Right cardiac atrium (tissue), 5 donors: ENCODE results near the gene ARHGAP35. TPM values are rescaled to one million over a fixed set of nuclear protein-coding genes. Genes with fewer than 3 reads are reported as not detected.
A peak's percentile ranks its signal among the peaks of the same experiment; 100 is the strongest.
"Not testable (repeated sequence)": the region's sequence is repeated elsewhere in the genome, so short reads cannot be mapped to it uniquely, and the experiment has no call there.

Experiments
- ATAC-seq, 2 donors: fragments of 200-7000 bp; cut with Tn5 transposase; one replicate each; pipeline versions ENCODE4 v1.8.0 to v1.9.1; 2020; ENCODE audit warnings: moderate library complexity in 2 of 2, mild to moderate bottlenecking in 1 of 2
- DNase-seq, 3 donors: peaks; one replicate each; pipeline ENCODE4 v3.0.0-alpha.2; 2020
- H3K27ac ChIP-seq: one replicate; pipeline ENCODE4 v1.5.1; 2013; ENCODE audit warnings: mild to moderate bottlenecking, low read length, control low read depth, moderate library complexity
- H3K27me3 ChIP-seq: one replicate; pipeline ENCODE4 v1.6.1; 2013; ENCODE audit not compliant: control insufficient read depth, insufficient read depth
- H3K4me1 ChIP-seq: one replicate; pipeline ENCODE4 v1.6.1; 2013; ENCODE audit warnings: low read length; ENCODE audit not compliant: control insufficient read depth, insufficient read depth
- H3K4me3 ChIP-seq: one replicate; pipeline ENCODE4 v1.5.1; 2013; ENCODE audit warnings: low read length, control low read depth
- H3K9me3 ChIP-seq: one replicate; pipeline ENCODE4 v1.6.1; 2013; ENCODE audit warnings: low read length; ENCODE audit not compliant: control insufficient read depth
- WGBS: extraction: QIAGEN DNeasy Blood & Tissue Kit; methylation state at CpG from one replicate; pipeline ENCODE4 v1.1.7; 2013; 5-methylcytosine and 5-hydroxymethylcytosine counted together
- intact Hi-C, 4 donors: fragments of 100-400 bp; cut with DNase I; formaldehyde crosslinking; loops; one replicate each; pipeline versions ENCODE4 v1.11.0 to v1.14.0; 2022 to 2023
- polyA plus RNA-seq: library from polyadenylated mRNA; stranded (reverse); fragments of 200-250 nt; gene quantifications from one replicate; pipeline ENCODE4 v1.2.3, GENCODE V29; 2013
- total RNA-seq, 4 donors: library from RNA; stranded (reverse); fragmentation: NEBNext Ultra II Directional; extraction: Animal tissue kit (Norgen Biotek cat#: 25700); gene quantifications; one replicate each; pipeline ENCODE4 v1.2.1, GENCODE V29; 2021
- donor health status: healthy with polysubstance abuse.
- donor health status: DM: no; HTN: yes; CAD: no.
- donor health status: DM: no; HTN: no; CAD: no.
- donor health status: DM: no; HTN: yes; CAD: no; lungs with severe emphysema.
- donor health status: DM: yes; HTN: yes; CAD: no.

The ARHGAP35 gene
- total and polyA plus RNA-seq, 5 donors, result 46.6 to 85.6 (median 75.9) TPM

DNA sequence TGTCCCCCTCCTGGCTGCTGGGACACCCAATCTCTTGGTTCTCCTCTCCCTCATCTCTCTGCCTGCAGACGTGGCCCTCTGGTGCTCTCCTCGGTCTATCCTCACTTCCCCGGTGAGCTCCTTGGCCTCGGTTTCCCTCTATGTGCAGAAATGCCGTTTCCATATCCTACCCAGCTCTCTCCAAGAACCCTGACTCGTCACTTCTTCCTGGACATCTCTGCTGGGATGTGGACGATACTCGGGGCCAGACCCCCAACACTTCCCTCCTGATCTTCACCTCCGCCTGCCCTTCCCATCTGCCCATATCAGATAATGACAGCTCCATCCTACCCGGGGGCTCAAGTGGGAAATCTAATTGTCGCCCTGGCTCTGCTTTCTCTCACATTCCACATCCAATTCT is 18.0 kb upstream of the ARHGAP35 start:
- intact Hi-C loops, result loop anchor here in 1 of 4 donors (10.0 kb wide), 1 partner anchor 228 kb away; no protein-coding TSS in a partner anchor
- H3K4me1 ChIP-seq, result peaks cover 2% of the 10 kb centered on the region
- 79% methylated on average over 11 of the region's 11 CpGs for WGBS
- H3K4me3 ChIP-seq, result no peak overlapping the region
- ATAC-seq, result no peak
- H3K9me3 ChIP-seq, result no peaks in the 10 kb centered on the region
- no peak overlapping the region for H3K27ac ChIP-seq
- H3K27me3 ChIP-seq, result no peaks in the 10 kb centered on the region
- DNase-seq, result no peak

DNA sequence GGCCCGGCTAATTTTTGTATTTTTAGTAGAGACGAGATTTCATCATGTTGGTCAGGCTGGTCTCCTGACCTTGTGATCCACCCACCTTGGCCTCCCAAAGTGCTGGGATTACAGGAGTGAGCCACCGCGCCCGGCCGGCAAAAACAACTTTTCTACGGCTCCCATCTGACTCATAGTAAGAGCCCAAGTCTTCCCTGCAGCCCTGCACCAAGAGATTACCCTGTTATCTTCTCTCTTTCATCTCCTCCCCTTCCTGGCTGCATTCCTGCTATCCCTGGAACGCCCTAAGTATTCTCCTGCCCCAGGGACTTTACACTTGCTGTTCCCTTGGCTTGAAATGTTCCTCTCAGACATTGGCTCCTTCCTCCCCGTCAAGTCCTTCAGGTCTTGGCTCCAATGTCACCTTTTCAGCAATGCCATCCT is 16.7 kb upstream of the ARHGAP35 start:
- no peaks in the 10 kb centered on the region for H3K9me3 ChIP-seq
- H3K27me3 ChIP-seq, result no peaks in the 10 kb centered on the region
- DNase-seq (no peak), ATAC-seq (no peak)
- H3K27ac ChIP-seq, result no peak overlapping the region
- no peak overlapping the region for H3K4me3 ChIP-seq
- intact Hi-C loops, result loop anchor here in 1 of 4 donors (10.0 kb wide), 1 partner anchor 229 kb away; no protein-coding TSS in a partner anchor
- H3K4me1 ChIP-seq, result peaks cover 2% of the 10 kb centered on the region
- WGBS, result 78% methylated on average over 9 of the region's 9 CpGs

DNA sequence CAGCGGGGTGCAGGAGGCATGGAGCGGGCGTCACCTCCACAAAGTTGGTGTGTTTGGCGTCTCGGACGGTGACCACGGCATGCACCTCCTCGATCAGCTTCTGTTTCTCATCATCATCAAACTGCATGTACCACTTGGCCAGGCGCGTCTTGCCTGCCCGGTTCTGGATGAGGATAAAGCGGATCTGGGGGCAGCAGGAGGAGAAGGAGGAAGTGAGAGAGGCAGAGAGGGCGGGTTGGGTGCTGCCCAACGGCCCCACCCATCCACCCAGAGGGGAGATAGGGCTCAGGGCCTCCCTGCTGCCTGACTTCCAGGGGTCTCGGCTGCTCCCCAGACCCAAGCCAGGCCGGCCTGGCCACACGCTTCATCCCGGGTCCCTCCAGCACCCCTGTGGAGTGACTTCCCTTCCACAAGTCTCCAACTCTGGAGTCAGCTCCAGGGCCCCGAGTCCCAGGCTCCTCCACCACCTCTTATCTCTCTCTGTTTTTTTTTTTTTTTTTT is 14.8 kb upstream of the ARHGAP35 start:
- no peak overlapping the region for H3K4me3 ChIP-seq
- intact Hi-C loops, result loop anchor here in 1 of 4 donors (10.0 kb wide), 1 partner anchor 231 kb away; no protein-coding TSS in a partner anchor
- H3K4me1 ChIP-seq, result peaks cover 5% of the 10 kb centered on the region
- H3K27ac ChIP-seq, result no peak overlapping the region
- ATAC-seq (no peak), DNase-seq (peak in 2 of 3 donors; percentile 16 to 64)
- H3K9me3 ChIP-seq, result no peaks in the 10 kb centered on the region
- WGBS, result 79% methylated on average over 19 of the region's 19 CpGs
- H3K27me3 ChIP-seq, result no peaks in the 10 kb centered on the region

DNA sequence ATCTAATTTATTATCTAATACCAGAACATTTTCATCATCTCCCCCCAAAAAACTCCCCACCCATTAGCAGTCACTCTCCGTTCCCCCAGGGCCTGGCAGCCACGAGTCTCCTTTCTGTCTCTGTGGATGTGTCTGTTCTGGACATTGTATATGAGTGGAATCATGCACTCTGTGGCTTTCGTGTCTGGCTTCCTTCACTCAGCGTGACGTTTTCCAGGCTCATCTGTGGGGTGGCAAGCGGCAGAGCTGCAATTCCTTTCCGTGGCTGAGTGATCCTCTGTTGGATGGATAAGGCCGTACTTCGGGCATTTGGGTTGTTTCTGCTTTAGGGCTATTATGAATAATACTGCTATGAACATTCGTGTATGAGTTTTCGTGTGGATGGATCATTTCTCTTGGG is 13.3 kb upstream of the ARHGAP35 start:
- Histone ChIP-seq H3K27me3 (no peaks in the 10 kb centered on the region), H3K4me3 (no peak overlapping the region), H3K9me3 (no peaks in the 10 kb centered on the region), H3K4me1 (peaks cover 3% of the 10 kb centered on the region), H3K27ac (no peak overlapping the region)
- DNase-seq (no peak), ATAC-seq (no peak)
- WGBS, result 88% methylated on average over 11 of the region's 11 CpGs
- intact Hi-C loops, result loop anchor here in 1 of 4 donors (10.0 kb wide), 1 partner anchor 233 kb away; no protein-coding TSS in a partner anchor

DNA sequence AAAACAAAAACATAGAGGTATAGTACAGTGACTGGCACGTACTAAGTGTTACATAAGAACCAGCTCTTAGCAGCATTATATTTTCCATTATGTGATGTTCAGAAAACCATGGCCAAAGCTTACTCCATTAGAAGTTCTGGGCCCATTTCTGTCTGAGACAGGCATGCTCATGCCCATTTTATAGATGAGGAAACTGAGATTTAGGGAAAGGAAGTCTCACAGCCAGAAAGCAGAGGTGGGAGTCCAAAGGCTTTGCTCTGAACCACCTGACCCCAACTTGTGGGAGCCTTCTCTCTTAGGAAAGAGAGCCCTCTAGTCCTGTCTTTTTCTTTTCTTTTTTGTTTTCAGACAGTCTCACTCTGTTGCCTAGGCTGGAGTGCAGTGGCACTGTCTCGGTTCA is 12.4 kb upstream of the ARHGAP35 start:
- intact Hi-C loops, result loop anchor here in 1 of 4 donors (10.0 kb wide), 1 partner anchor 234 kb away; no protein-coding TSS in a partner anchor
- ATAC-seq (no peak), DNase-seq (no peak)
- no peaks in the 10 kb centered on the region for H3K9me3 ChIP-seq
- H3K27ac ChIP-seq, result no peak overlapping the region
- H3K27me3 ChIP-seq, result no peaks in the 10 kb centered on the region
- H3K4me3 ChIP-seq, result no peak overlapping the region
- 84% methylated on average over 2 of the region's 2 CpGs for WGBS
- H3K4me1 ChIP-seq, result peaks cover 3% of the 10 kb centered on the region

DNA sequence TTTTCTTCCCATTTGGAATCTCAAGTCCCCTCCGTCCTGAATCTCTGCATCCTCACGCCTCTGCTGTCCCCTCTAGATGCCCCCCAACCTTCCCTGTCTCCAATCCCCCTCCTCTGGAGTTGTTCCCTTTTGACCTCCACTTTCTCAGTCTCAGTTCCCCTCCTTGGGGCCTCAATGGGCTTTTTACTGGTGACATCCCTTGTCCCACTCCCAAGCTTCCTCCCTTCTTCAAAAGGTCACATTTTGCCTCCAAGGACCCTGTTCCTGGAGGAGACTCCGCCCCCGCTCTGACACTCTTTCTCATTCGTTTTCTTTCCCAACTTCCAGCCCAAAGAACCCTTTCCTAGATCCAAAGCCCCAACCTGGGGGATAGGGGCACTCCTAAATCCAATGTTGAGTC is 11.2 kb upstream of the ARHGAP35 start:
- H3K9me3 ChIP-seq, result no peaks in the 10 kb centered on the region
- H3K27me3 ChIP-seq, result no peaks in the 10 kb centered on the region
- peak overlapping the region; percentile 78 for H3K27ac ChIP-seq
- H3K4me1 ChIP-seq, result peaks cover 3% of the 10 kb centered on the region
- peak overlapping the region; percentile 82 for H3K4me3 ChIP-seq
- whole genome bisulfite sequencing, result 28% methylated on average over 5 of the region's 5 CpGs
- intact Hi-C loops, result loop anchor here in 1 of 4 donors (10.0 kb wide), 1 partner anchor 235 kb away; no protein-coding TSS in a partner anchor
- no peak for DNase-seq
- ATAC-seq, result no peak

DNA sequence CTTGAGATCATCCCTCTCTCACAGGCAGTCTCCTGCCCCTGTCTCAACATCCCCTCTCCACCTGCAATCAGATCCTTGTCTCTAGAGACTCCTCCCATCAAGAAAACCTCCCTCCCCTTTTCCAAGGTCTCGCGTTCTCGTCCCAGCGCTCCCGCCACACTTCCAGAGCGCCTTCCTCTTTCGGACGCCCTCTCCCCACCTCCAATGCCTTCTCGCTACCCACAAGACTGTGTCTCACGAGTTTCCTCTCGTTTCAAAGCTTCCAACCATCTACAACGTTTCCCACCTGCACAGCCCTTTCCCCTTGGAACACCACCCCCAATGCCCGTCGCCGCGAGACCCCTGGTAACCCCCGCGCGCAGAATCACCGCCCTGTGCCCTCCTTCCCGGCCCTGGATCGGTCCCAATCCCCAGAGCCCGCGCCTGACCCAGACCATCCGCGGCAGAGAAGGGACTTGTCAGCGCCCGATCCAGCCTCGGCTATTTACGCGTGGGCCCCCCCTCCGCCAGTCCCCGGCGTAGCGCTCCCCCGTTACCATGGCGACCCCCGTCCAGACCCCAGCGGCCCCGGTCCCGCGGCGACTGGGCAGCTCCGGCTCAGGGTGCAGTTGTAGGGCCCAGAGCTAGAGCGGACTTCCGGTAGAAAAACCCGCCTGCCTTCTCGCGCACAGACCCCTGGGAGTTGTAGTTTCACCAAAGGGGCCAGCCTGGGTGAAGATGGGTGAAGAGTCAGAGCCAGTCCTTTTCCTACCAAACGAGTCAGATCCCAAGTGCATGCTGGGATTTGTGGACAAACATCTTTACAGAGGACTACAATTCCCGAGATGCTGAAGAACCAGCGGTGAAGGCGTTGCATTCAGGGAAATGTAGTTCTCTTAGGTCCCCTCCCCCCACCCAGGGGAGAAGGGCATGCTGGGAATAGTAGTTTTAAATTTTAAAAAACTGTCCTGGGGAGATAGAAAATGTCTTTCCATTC is 10.3 kb upstream of the ARHGAP35 start, which contains the start of gene AP2S1:
Gene AP2S1 (minus strand): TSS at position 619 of the 976 bp plus-strand sequence. CDS start 80 bp downstream, at position 539.
- Histone ChIP-seq H3K27me3 (no peaks in the 10 kb centered on the region), H3K9me3 (no peaks in the 10 kb centered on the region), H3K27ac (peak within 1 kb of the TSS; percentile 78), H3K4me1 (peaks cover 3% of the 10 kb centered on the region), H3K4me3 (peak within 1 kb of the TSS; percentile 82)
- WGBS, result under 1% methylated on average over 53 of the region's 53 CpGs
- intact Hi-C loops, result no loop called here
- ATAC-seq (peak; percentile 94 to 96), DNase-seq (peak; percentile 95 to 97 (median 96))

DNA sequence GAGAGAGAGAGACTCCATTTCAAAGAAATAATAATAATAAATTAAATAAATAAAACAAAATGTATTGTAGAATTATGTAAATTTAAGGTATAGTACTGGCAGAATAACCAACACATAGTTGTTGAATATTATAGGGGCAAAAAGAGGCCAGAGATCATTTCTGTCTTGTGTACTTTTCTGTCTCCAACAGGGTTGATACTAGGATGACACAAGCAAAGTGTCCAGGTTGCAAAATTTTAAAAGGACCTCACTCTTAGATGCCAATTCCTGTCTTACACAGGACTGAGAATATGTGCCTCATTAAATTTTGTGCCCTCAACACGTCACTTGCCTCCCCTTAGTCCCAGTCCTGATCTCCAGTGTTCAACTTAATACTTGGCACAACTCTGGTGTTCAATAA is 8.0 kb upstream of the ARHGAP35 start:
- no peak overlapping the region for H3K27ac ChIP-seq
- ATAC-seq (no peak), DNase-seq (no peak)
- intact Hi-C loops, result no loop called here
- peaks cover 7% of the 10 kb centered on the region for H3K4me1 ChIP-seq
- H3K9me3 ChIP-seq, result no peaks in the 10 kb centered on the region
- H3K27me3 ChIP-seq, result no peaks in the 10 kb centered on the region
- H3K4me3 ChIP-seq, result no peak overlapping the region
- WGBS, result 87% methylated on average over 1 of the region's 1 CpG

DNA sequence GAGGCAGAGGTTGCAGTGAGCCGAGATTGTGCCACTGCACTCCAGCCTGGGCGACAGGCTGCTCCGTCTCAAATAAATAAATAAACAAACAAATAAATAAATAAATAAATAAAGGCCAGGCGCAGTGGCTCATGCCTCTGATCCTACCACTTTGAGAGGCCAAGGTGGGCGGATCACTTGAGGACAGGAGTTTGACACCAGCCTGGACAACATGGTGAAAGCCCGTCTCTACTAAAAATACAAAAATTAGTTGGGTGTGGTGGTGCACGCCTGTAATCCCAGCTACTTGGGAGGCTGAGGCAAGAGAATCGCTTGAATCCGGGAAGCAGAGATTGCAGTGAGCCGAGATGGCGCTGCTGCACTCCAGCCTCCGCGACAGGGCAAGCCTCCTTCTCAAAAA is 6.1 kb upstream of the ARHGAP35 start:
- not testable (repeated sequence) for H3K27ac ChIP-seq, H3K4me3 ChIP-seq, H3K9me3 ChIP-seq, ATAC-seq, H3K27me3 ChIP-seq, DNase-seq, H3K4me1 ChIP-seq
- 81% methylated on average over 13 of the region's 13 CpGs for WGBS
- intact Hi-C loops, result loop anchor here in 1 of 4 donors (5.0 kb wide), 1 partner anchor 138 kb away; no protein-coding TSS in a partner anchor

DNA sequence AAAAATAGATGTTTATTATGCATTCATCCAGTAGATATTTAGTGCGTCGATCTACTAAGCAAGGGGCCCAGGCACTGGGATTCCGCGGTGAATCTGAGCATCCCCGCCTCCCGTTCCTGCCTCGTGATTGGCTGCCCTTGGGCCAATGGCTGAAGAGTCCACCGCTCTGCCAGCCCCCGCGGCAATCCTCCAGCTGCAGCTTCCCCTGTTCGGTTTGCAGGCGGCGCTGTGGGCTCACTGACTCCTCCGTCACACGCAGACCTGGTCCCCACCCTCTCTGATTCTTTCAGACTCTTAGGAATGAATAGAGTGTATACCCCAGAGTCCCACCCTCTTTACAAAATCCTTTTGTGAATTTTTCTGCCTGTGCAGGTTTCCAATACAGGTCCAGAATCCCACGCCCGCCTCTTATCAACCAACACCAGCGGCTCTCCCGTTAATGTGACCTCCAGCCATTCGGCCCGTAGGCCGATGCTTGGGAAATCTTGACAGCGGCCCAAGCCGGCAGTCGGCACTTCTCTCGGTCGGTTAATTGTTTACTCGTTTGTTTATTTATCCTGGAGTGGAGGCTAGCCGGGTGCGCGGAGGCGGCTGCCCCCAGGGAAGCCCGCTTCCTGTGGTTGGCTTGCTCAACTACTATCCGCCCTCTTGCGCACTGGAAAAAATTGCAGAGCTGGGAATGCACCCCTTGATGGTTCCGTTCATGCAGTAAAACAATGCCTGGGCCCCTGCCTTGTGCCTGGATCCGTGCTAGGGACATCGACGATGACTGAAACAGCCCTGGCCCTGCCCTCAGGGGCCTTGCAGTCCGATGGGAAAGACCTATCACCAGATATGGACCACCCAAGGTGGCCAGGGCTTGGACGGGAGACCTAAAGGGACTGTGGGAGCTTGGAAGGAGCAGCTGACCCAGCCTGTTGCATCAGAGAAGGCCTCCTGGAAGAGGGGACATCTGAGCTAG is 4.5 kb upstream of the ARHGAP35 start:
- Histone ChIP-seq H3K9me3 (no peaks in the 10 kb centered on the region), H3K4me3 (peak overlapping the region; percentile 26), H3K27ac (peak overlapping the region; percentile 73), H3K27me3 (no peaks in the 10 kb centered on the region), H3K4me1 (peaks cover 4% of the 10 kb centered on the region)
- DNase-seq, result peak; percentile 98 to 99 (median 99)
- WGBS, result 7% methylated on average over 41 of the region's 41 CpGs
- peak; percentile 76 to 78 for ATAC-seq
- intact Hi-C loops, result loop anchor here in 1 of 4 donors (5.0 kb wide), 1 partner anchor 136 kb away; no protein-coding TSS in a partner anchor
